HCT116 (cell line): ENCODE results near the gene FGF14. TPM values are rescaled to one million over a fixed set of nuclear protein-coding genes. Genes with fewer than 3 reads are reported as not detected.

Source experiments
- ATAC-seq: fragments of 200-7000 bp; cut with Tn5 transposase; 2 replicates; pipeline ENCODE4 v1.9.1; 2020; ENCODE audit warnings: mild to moderate bottlenecking, moderate library complexity
- BruUV-seq: library from RNA; stranded (reverse); fragments of 400-500 nt; replicated peaks from 2 replicates; lab custom pipeline; 2021; lab: Mats Ljungman, UMichigan
- CTCF ChIA-PET: fragments of 300-600 bp; sonication (Branson Sonifier 250); formaldehyde crosslinking; loops from one replicate; lab custom pipeline; 2021; ENCODE audit warnings: antibody characterized with exemption; lab: Charles Lee
- POLR2A ChIA-PET: fragments of 300-600, 350-600 bp; sonication (Branson Sonifier 250); formaldehyde crosslinking; loops from one replicate; lab custom pipeline; 2021; ENCODE audit warnings: antibody characterized with exemption; lab: Charles Lee
- RAD21 ChIA-PET, 2 experiments: fragments of 300-600 bp; sonication (Branson Sonifier 250); formaldehyde crosslinking; loops; one replicate each; lab custom pipeline; 2023; ENCODE audit warnings: low total read pairs in 2 of 2; ENCODE audit not compliant: uncharacterized antibody in 2 of 2, unreplicated experiment in 2 of 2, low non-redundant PET in 1 of 2; lab: Charles Lee
- DNase-seq: peaks from one replicate; pipeline ENCODE4 v3.0.0-alpha.2; 2010; ENCODE audit warnings: low read depth, low spot score
- H2AFZ ChIP-seq: fragments of 200-600 bp; shearing (Covaris generic), sonication (generic); 2 replicates; pipeline ENCODE4 v1.6.1; 2017; ENCODE audit warnings: low read depth, mixed run types, mixed read lengths, antibody characterized with exemption, low read length; ENCODE audit not compliant: poor library complexity, severe bottlenecking
- H3K27ac ChIP-seq: 2 replicates; pipeline ENCODE4 v1.5.1; 2012; ENCODE audit warnings: low read depth, low read length
- H3K27me3 ChIP-seq: fragments of 200-600 bp; sonication (generic); 2 replicates; pipeline ENCODE4 v1.6.1; 2016; ENCODE audit warnings: mixed run types, low read length, mixed read lengths; ENCODE audit not compliant: insufficient read depth
- H3K36me3 ChIP-seq, 2 experiments: fragments of 200-500 bp in 1 of 2; fragments of 200-600 bp in 1 of 2; sonication (Bioruptor generic) in 1 of 2; sonication (generic) in 1 of 2; 2 replicates each; pipeline versions ENCODE4 v1.5.1 to v1.6.1; 2014 to 2016; ENCODE audit warnings: low read length in 2 of 2, inconsistent platforms in 1 of 2, mixed read lengths in 1 of 2, mixed run types in 1 of 2; ENCODE audit not compliant: insufficient read depth in 2 of 2, control insufficient read depth in 1 of 2
- H3K4me1 ChIP-seq, 2 experiments: fragments of 200-600 bp in 1 of 2; sonication (generic) in 1 of 2; 2 replicates each; pipeline versions ENCODE4 v1.5.1 to v1.6.1; 2012 to 2017; ENCODE audit warnings: low read length in 2 of 2, inconsistent platforms in 1 of 2, mild to moderate bottlenecking in 1 of 2, mixed read lengths in 1 of 2, mixed run types in 1 of 2, moderate library complexity in 1 of 2; ENCODE audit not compliant: insufficient read depth in 2 of 2, control insufficient read depth in 1 of 2
- H3K4me2 ChIP-seq: fragments of 200-600 bp; sonication (generic); 2 replicates; pipeline ENCODE4 v1.6.1; 2017; ENCODE audit warnings: mixed run types, low read length, mixed read lengths
- H3K4me3 ChIP-seq, 2 experiments: fragments of 200-600 bp in 1 of 2; sonication (generic) in 1 of 2; replicated peaks in 1 of 2; 2 replicates each; pipeline ENCODE4 v1.5.1; 2011 to 2016; ENCODE audit warnings: low read length in 2 of 2, control low read depth in 1 of 2, low read depth in 1 of 2, mild to moderate bottlenecking in 1 of 2, mixed read lengths in 1 of 2, mixed run types in 1 of 2
- H3K79me2 ChIP-seq: fragments of 200-600 bp; sonication (generic); 2 replicates; pipeline ENCODE4 v1.6.1; 2017; ENCODE audit warnings: mild to moderate bottlenecking, mixed run types, low read length, moderate library complexity, mixed read lengths; ENCODE audit not compliant: insufficient read depth
- H3K9ac ChIP-seq: fragments of 200-600 bp; sonication (generic); 2 replicates; pipeline ENCODE4 v1.6.1; 2016; ENCODE audit warnings: low read length, mixed read lengths
- H3K9me2 ChIP-seq: fragments of 200-600 bp; sonication (generic), shearing (Covaris generic); 2 replicates; pipeline ENCODE4 v1.6.1; 2017; ENCODE audit warnings: mixed run types, mild to moderate bottlenecking, moderate library complexity; ENCODE audit not compliant: insufficient read depth
- H3K9me3 ChIP-seq, 2 experiments: fragments of 200-500 bp in 1 of 2; fragments of 200-600 bp in 1 of 2; sonication (Bioruptor generic) in 1 of 2; sonication (generic) in 1 of 2; 2 replicates each; pipeline ENCODE4 v1.6.1; 2014 to 2017; ENCODE audit warnings: low read length in 2 of 2, mixed read lengths in 2 of 2, inconsistent platforms in 1 of 2, low read depth in 1 of 2, mild to moderate bottlenecking in 1 of 2, mixed run types in 1 of 2, moderate library complexity in 1 of 2; ENCODE audit not compliant: control insufficient read depth in 1 of 2, insufficient read depth in 1 of 2
- H4K20me1 ChIP-seq: fragments of 200-600 bp; sonication (generic), shearing (Covaris generic); 2 replicates; pipeline ENCODE4 v1.6.1; 2017; ENCODE audit warnings: mixed run types, mild to moderate bottlenecking, moderate library complexity; ENCODE audit not compliant: insufficient read depth
- ELF1 ChIP-seq: IDR thresholded peaks from 2 replicates; pipeline ENCODE4 v1.6.1; 2012; ENCODE audit warnings: low read depth, borderline replicate concordance
- POLR2AphosphoS5 ChIP-seq: IDR thresholded peaks from 2 replicates; pipeline ENCODE4 v1.6.1; 2011; ENCODE audit warnings: mild to moderate bottlenecking, low read depth, low read length, moderate library complexity
- RAD21 ChIP-seq: IDR thresholded peaks from 2 replicates; pipeline ENCODE4 v1.6.1; 2012; ENCODE audit warnings: low read depth, mild to moderate bottlenecking
- SP1 ChIP-seq: IDR thresholded peaks from 2 replicates; pipeline ENCODE4 v1.6.1; 2012; ENCODE audit warnings: low read depth
- TCF7L2 ChIP-seq: IDR thresholded peaks from 2 replicates; pipeline ENCODE4 v1.7.0; 2011; ENCODE audit warnings: borderline replicate concordance, inconsistent platforms; ENCODE audit not compliant: insufficient read depth, insufficient read length; ENCODE audit errors: extremely low read depth
- intact Hi-C: fragments of 100-400 bp; cut with micrococcal nuclease; formaldehyde crosslinking; loops from 2 replicates; pipeline ENCODE4 v1.10.0; 2022
- total RNA-seq: library from RNA; stranded (reverse); gene quantifications from one replicate; pipeline ENCODE4 v1.2.1, GENCODE V29; 2021; ENCODE audit not compliant: unreplicated experiment

FGF14 gene
- total RNA-seq, 1 experiment from 2014 or later: not detected

DNA sequence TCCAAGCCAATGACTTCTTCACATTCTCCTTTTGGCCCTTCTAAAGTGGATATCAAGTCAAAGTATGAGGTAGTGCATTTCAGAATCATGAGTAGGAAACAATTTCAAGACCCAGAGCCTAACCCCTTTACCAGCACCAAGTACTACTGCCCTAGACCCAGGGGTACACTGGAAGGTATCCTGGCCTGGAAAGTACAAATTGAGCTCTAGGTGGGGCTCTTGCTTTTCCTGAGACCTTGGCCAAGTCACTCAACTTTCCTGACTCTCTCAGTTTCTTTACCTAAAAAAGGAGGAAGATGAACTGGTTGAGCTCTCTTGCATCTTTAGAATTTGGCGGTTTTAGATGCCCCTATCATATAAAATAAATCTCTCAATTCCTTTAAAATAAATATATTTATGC lies 204.7 kb downstream of the FGF14 start:
- ATAC-seq: no peak

GRCh38 chr13:102195566-102196462 lies 206.0 kb downstream of the FGF14 start:
- DNase-seq: no peak
- ATAC-seq: no peak
- ChIA-PET RAD21 (no interaction called here), POLR2A (no interaction called here)
- Histone ChIP-seq H3K4me2 (no peak overlapping the region), H4K20me1 (no peaks in the 10 kb centered on the region), H3K27me3 (no peaks in the 10 kb centered on the region), H2AFZ (no peak overlapping the region)
- no peak for TF ChIP-seq SP1
- TF ChIP-seq, all 23 proteins: peak for 0
- H3K79me2 ChIP-seq: no peaks in the 10 kb centered on the region
- no TSS peak for BruUV-seq
- H3K9me2 ChIP-seq: no peaks in the 10 kb centered on the region
- no peak overlapping the region for H3K4me3 ChIP-seq
- no peak overlapping the region for H3K27ac ChIP-seq
- no peak overlapping the region for H3K9ac ChIP-seq
- CTCF ChIA-PET: no interaction called here
- peaks cover 0 to 5% of the 10 kb centered on the region in 2 experiments; a peak in 1 of 4 replicates for H3K9me3 ChIP-seq
- no peaks in the 10 kb centered on the region for H3K36me3 ChIP-seq
- no peaks in the 10 kb centered on the region for H3K4me1 ChIP-seq
- intact Hi-C loops: no loop called here

More for the DNA sequence above, 204.7 kb downstream of the FGF14 start:
- Histone ChIP-seq H2AFZ (no peak overlapping the region), H3K27me3 (no peaks in the 10 kb centered on the region), H3K9me3 (peaks cover 0 to 5% of the 10 kb centered on the region in 2 experiments; a peak in 1 of 4 replicates), H3K4me3 (no peak overlapping the region), H3K79me2 (no peaks in the 10 kb centered on the region), H3K9me2 (no peaks in the 10 kb centered on the region), H3K9ac (no peak overlapping the region), H3K4me2 (no peak overlapping the region), H4K20me1 (no peaks in the 10 kb centered on the region), H3K4me1 (no peaks in the 10 kb centered on the region), H3K36me3 (no peaks in the 10 kb centered on the region), H3K27ac (no peak overlapping the region)
- TF ChIP-seq TCF7L2: no peak
- TF ChIP-seq RAD21: peak; percentile 23; the same call in 1 of the 2 replicates
- no peak for TF ChIP-seq POLR2AphosphoS5
- no peak for TF ChIP-seq ELF1
- intact Hi-C loops: no loop called here
- RAD21 ChIA-PET: no interaction called here
- CTCF ChIA-PET: interaction anchor here (1.1 kb wide), 2 partner anchors 259 to 359 kb away, joined by 5 to 8 read pairs; no protein-coding TSS in a partner anchor
- POLR2A ChIA-PET: no interaction called here
- BruUV-seq: no TSS peak
- DNase-seq: no peak
